ENCODE measurements around the gene ITM2B. TPM values are rescaled to one million over a fixed set of nuclear protein-coding genes. Genes with fewer than 3 reads are reported as not detected.

The ITM2B gene
- total and polyA plus RNA-seq, 4 donors = 114 to 379 (median 202) TPM

GRCh38 chr13:48244159-48244558, 11.2 kb downstream of the ITM2B start:
- Histone ChIP-seq H3K27me3 (ENCODE audit: control insufficient read depth in 4 of 4, insufficient read depth in 4 of 4, low read length in 3 of 4) (no peaks in the 10 kb centered on the region), H3K27ac (ENCODE audit: low read depth in 1 of 2, low read length in 2 of 2) (no peak overlapping the region), H3K36me3 (ENCODE audit: control insufficient read depth in 4 of 4, insufficient read depth in 3 of 4, low read depth in 1 of 4, low read length in 3 of 4) (peaks cover 0 to 2% (median 0%) of the 10 kb centered on the region in 4 donors), H3K9ac (ENCODE audit: low read depth in 1 of 2, low read length in 2 of 2) (no peak overlapping the region), H3K4me3 (ENCODE audit: low read depth in 1 of 3, low read length in 3 of 3) (no peak overlapping the region), H3K4me1 (ENCODE audit: control insufficient read depth in 4 of 4, insufficient read depth in 4 of 4, low read length in 3 of 4) (peaks cover 9 to 36% (median 26%) of the 10 kb centered on the region in 4 donors), H3K9me3 (ENCODE audit: control insufficient read depth in 4 of 4, low read length in 3 of 4) (no peaks in the 10 kb centered on the region)
- DNase-seq (ENCODE audit: low spot score) = no peak
- WGBS = 80% methylated on average over 1 of the region's 1 CpG
- TF ChIP-seq NR2F2 (IDR thresholded peaks at IDR 0.05) (no peak), GABPA (IDR thresholded peaks at IDR 0.05 in 1 of 2, conservative IDR thresholded peaks at IDR 0.05 in 1 of 2) (no peak), ZBTB33 (IDR thresholded peaks at IDR 0.05) (no peak), MAX (IDR thresholded peaks at IDR 0.05) (no peak), FOXA1 (IDR thresholded peaks at IDR 0.05) (no peak), EGR1 (IDR thresholded peaks at IDR 0.05; ENCODE audit: low read depth in 2 of 2) (no peak), YY1 (IDR thresholded peaks at IDR 0.05) (no peak)
- TF ChIP-seq, protein P1, sequence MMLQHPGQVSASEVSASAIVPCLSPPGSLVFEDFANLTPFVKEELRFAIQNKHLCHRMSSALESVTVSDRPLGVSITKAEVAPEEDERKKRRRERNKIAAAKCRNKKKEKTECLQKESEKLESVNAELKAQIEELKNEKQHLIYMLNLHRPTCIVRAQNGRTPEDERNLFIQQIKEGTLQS (IDR thresholded peaks at IDR 0.05) = no peak

DNA sequence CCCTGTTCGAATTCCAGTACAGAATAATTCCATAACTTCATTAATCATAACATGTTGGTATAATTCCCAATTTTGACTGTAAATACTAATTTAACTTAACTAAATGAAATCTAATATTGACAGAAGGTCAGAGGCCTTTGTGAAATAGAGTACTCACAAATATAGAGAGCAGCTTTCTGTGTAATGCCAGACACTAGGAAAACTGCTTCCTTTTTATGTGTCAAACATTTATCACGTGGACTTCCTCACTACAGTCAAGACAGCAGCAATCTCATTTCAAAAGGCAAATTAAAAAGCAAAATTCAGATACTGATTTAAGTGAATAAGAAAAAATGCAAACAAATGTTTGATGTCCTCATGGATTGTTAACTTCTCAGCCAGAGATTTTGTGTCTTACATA, 13.1 kb downstream of the ITM2B start:
- H3K27me3 ChIP-seq (ENCODE audit: control insufficient read depth in 4 of 4, insufficient read depth in 4 of 4, low read length in 3 of 4) = no peaks in the 10 kb centered on the region
- no peaks in the 10 kb centered on the region for H3K9me3 ChIP-seq (ENCODE audit: control insufficient read depth in 4 of 4, low read length in 3 of 4)
- peaks cover 0 to 2% (median 0%) of the 10 kb centered on the region in 4 donors for H3K36me3 ChIP-seq (ENCODE audit: control insufficient read depth in 4 of 4, insufficient read depth in 3 of 4, low read depth in 1 of 4, low read length in 3 of 4)
- H3K4me3 ChIP-seq (ENCODE audit: low read depth in 1 of 3, low read length in 3 of 3) = no peak overlapping the region
- peaks cover 8 to 33% (median 25%) of the 10 kb centered on the region in 4 donors for H3K4me1 ChIP-seq (ENCODE audit: control insufficient read depth in 4 of 4, insufficient read depth in 4 of 4, low read length in 3 of 4)
- TF ChIP-seq REST (IDR thresholded peaks at IDR 0.05) (no peak), HNF4A (conservative IDR thresholded peaks at IDR 0.05) (peak in 1 of 2 donors; percentile 13), GABPA (IDR thresholded peaks at IDR 0.05 in 1 of 2, conservative IDR thresholded peaks at IDR 0.05 in 1 of 2) (peak in 1 of 2 donors; percentile 10)
- WGBS = 40% methylated on average over 2 of the region's 2 CpGs
- DNase-seq (ENCODE audit: low spot score) = no peak
- H3K27ac ChIP-seq (ENCODE audit: low read depth in 1 of 2, low read length in 2 of 2) = peak overlapping the region; percentile 20 to 27
- no peak overlapping the region for H3K9ac ChIP-seq (ENCODE audit: low read depth in 1 of 2, low read length in 2 of 2)

DNA sequence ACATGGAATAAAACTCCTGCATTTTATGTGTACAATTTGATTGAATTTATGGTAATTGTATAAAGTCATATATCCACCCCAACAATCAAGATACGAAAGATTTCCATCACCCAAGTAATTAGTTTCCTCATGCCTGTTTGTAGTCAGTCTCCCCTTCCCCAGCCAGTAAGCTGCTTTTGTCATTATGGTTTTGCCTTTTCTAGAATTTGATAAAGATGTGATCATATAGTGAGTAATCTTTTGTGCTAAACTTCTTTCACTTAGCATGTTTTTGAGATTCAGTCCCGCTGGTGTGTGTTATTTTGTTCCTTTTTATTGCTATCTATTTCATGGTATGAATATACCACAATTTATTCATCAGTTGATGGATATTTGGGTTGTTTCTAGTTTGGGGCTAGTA, 16.0 kb downstream of the ITM2B start:
- no peak overlapping the region for H3K27ac ChIP-seq (ENCODE audit: low read depth in 1 of 2, low read length in 2 of 2)
- peaks cover 0 to under 1% (median 0%) of the 10 kb centered on the region in 4 donors for H3K36me3 ChIP-seq (ENCODE audit: control insufficient read depth in 4 of 4, insufficient read depth in 3 of 4, low read depth in 1 of 4, low read length in 3 of 4)
- H3K4me3 ChIP-seq (ENCODE audit: low read depth in 1 of 3, low read length in 3 of 3) = no peak overlapping the region
- no peaks in the 10 kb centered on the region for H3K9me3 ChIP-seq (ENCODE audit: control insufficient read depth in 4 of 4, low read length in 3 of 4)
- DNase-seq (ENCODE audit: low spot score) = no peak
- WGBS = 94% methylated on average over 2 of the region's 2 CpGs
- H3K27me3 ChIP-seq (ENCODE audit: control insufficient read depth in 4 of 4, insufficient read depth in 4 of 4, low read length in 3 of 4) = no peaks in the 10 kb centered on the region
- TF ChIP-seq RAD21 (IDR thresholded peaks at IDR 0.05) = no peak
- TF ChIP-seq SP1 (IDR thresholded peaks at IDR 0.05) = no peak
- no peak for TF ChIP-seq HNF4A (conservative IDR thresholded peaks at IDR 0.05)
- TF ChIP-seq ZBTB33 (IDR thresholded peaks at IDR 0.05) = no peak
- peaks cover 5 to 25% (median 22%) of the 10 kb centered on the region in 4 donors for H3K4me1 ChIP-seq (ENCODE audit: control insufficient read depth in 4 of 4, insufficient read depth in 4 of 4, low read length in 3 of 4)
- H3K9ac ChIP-seq (ENCODE audit: low read depth in 1 of 2, low read length in 2 of 2) = no peak overlapping the region
